NCI-H446 (cell line): Measurements from ENCODE around the gene STK10.

ENCODE experiments used
- DNase-seq, 2 experiments: peaks; one replicate each; lab custom pipeline; 2025; lab: John Stamatoyannopoulos, UW

STK10 gene

GRCh38 chr5:172008111-172008455 is 179.9 kb downstream of the STK10 start:
- DNase-seq, result no peak

GRCh38 chr5:172007175-172008110 is 180.6 kb downstream of the STK10 start:
- no peak for DNase-seq

- DNase-seq, result peak; percentile 93 to 97
Measured at GRCh38 chr5:172006321-172007174, 181.5 kb downstream of the STK10 start, which contains the start of gene FBXW11. Gene FBXW11 (minus strand): TSS chr5:172006638. CDS start chr5:172006502, 136 bp downstream.

- no peak for DNase-seq
Measured at GRCh38 chr5:172005708-172006320, 182.2 kb downstream of the STK10 start.

- DNase-seq, result no peak
Measured at GRCh38 chr5:172004824-172005237, 183.2 kb downstream of the STK10 start.

GRCh38 chr5:172003746-172004145 is 184.3 kb downstream of the STK10 start:
- no peak for DNase-seq

GRCh38 chr5:172002840-172003512 is 185.0 kb downstream of the STK10 start:
- no peak for DNase-seq

GRCh38 chr5:172002310-172002709 is 185.7 kb downstream of the STK10 start:
- no peak for DNase-seq

GRCh38 chr5:171999877-172000276 is 188.1 kb downstream of the STK10 start:
- no peak for DNase-seq

GRCh38 chr5:171999100-171999499 is 188.9 kb downstream of the STK10 start:
- DNase-seq, result no peak

GRCh38 chr5:171997011-171997410 is 191.0 kb downstream of the STK10 start:
- DNase-seq, result no peak

GRCh38 chr5:171992813-171993212 is 195.2 kb downstream of the STK10 start:
- no peak for DNase-seq

GRCh38 chr5:171992305-171992704 is 195.7 kb downstream of the STK10 start:
- DNase-seq, result no peak
